HepG2 (cell line): Measurements from ENCODE around the gene VRK3. TPM values are rescaled to one million over a fixed set of nuclear protein-coding genes. Genes with fewer than 3 reads are reported as not detected.

ENCODE experiments used
- ATAC-seq: fragments of 200-7000 bp; cut with Tn5 transposase; 3 replicates; pipeline ENCODE4 v1.9.1; 2020; ENCODE audit warnings: mild to moderate bottlenecking, moderate library complexity
- BruUV-seq: library from RNA; stranded (reverse); fragments of 400-500 nt; replicated peaks from 2 replicates; lab custom pipeline; 2021; lab: Mats Ljungman, UMichigan
- CTCF ChIA-PET: fragments of 300-600 bp; formaldehyde crosslinking; extraction: SDS; loops from one replicate; lab custom pipeline; 2021; ENCODE audit warnings: low total read pairs, inconsistent platforms, low intra/inter-chr PET ratio; lab: Yijun Ruan, JAX
- POLR2A ChIA-PET: fragments of 350-600 bp; sonication (Branson Sonifier 250); formaldehyde crosslinking; loops from one replicate; lab custom pipeline; 2020; ENCODE audit warnings: antibody characterized with exemption, inconsistent platforms; lab: Yijun Ruan, JAX
- DNase-seq: peaks from one replicate; pipeline ENCODE4 v3.0.0-alpha.2; 2015; ENCODE audit warnings: low spot score
- FAIRE-seq: peaks from 3 replicates; lab custom pipeline; 2011; peaks lifted over from hg19 to GRCh38; lab: Jason Lieb, UNC
- H2AFZ ChIP-seq: one replicate; pipeline ENCODE4 v1.6.1; 2011; ENCODE audit warnings: low read length, inconsistent platforms
- H3K27ac ChIP-seq: fragments of 300-600 bp; 3 replicates; pipeline ENCODE4 v1.8.0; 2011; ENCODE audit warnings: mixed run types, mild to moderate bottlenecking, mixed read lengths, low read length, inconsistent platforms; ENCODE audit not compliant: insufficient read depth; ENCODE audit errors: extremely low read length
- H3K27me3 ChIP-seq, 2 experiments: fragments of 200-600 bp in 1 of 2; 2 replicates in 1 of 2; 3 replicates in 1 of 2; pipeline versions ENCODE4 v1.6.0 to v1.8.0; 2011; ENCODE audit warnings: low read length in 2 of 2, mild to moderate bottlenecking in 2 of 2, moderate library complexity in 2 of 2, inconsistent platforms in 1 of 2; ENCODE audit not compliant: insufficient read depth in 2 of 2, control insufficient read depth in 1 of 2
- H3K36me3 ChIP-seq, 2 experiments: fragments of 200-600 bp in 1 of 2; replicated peaks in 1 of 2; 2 replicates in 1 of 2; 3 replicates in 1 of 2; pipeline versions ENCODE4 v1.5.1 to v1.8.0; 2011; ENCODE audit warnings: low read length in 2 of 2, inconsistent platforms in 1 of 2; ENCODE audit not compliant: insufficient read depth in 2 of 2, control insufficient read depth in 1 of 2
- H3K4me1 ChIP-seq: 2 replicates; pipeline ENCODE4 v1.5.1; 2012; ENCODE audit warnings: low read length, inconsistent platforms; ENCODE audit not compliant: insufficient read depth
- H3K4me2 ChIP-seq: 2 replicates; pipeline ENCODE4 v1.6.0; 2011; ENCODE audit warnings: low read depth, low read length, inconsistent platforms
- H3K4me3 ChIP-seq, 3 experiments: fragments of 200-600 bp in 1 of 3; sonication (generic), shearing (Covaris generic) in 1 of 3; replicated peaks in 1 of 3; 2 replicates each; pipeline ENCODE4 v1.5.1; 2011 to 2016; ENCODE audit warnings: low read length in 3 of 3, inconsistent platforms in 2 of 3, low read depth in 2 of 3, mild to moderate bottlenecking in 2 of 3, control low read depth in 1 of 3, mixed read lengths in 1 of 3; ENCODE audit not compliant: insufficient read depth in 1 of 3
- H3K79me2 ChIP-seq: one replicate; pipeline ENCODE4 v1.6.1; 2011; ENCODE audit warnings: low read length, inconsistent platforms; ENCODE audit not compliant: insufficient read depth
- H3K9ac ChIP-seq: 2 replicates; pipeline ENCODE4 v1.6.0; 2011; ENCODE audit warnings: mild to moderate bottlenecking, low read depth, low read length, inconsistent platforms; ENCODE audit not compliant: insufficient read depth
- H3K9me3 ChIP-seq: 2 replicates; pipeline ENCODE4 v1.5.1; 2012; ENCODE audit warnings: mild to moderate bottlenecking, low read length
- H4K20me1 ChIP-seq: 2 replicates; pipeline ENCODE4 v1.6.0; 2011; ENCODE audit warnings: inconsistent platforms, mild to moderate bottlenecking, low read length, moderate library complexity; ENCODE audit not compliant: insufficient read depth
- KDM3A ChIP-seq: IDR thresholded peaks from 2 replicates; pipeline ENCODE4 v1.6.1; 2018; ENCODE audit warnings: low read depth, missing compliant biosample characterization
- NR2F1 ChIP-seq, 2 experiments: fragments of 450-650 bp in 1 of 2; formaldehyde crosslinking in 1 of 2; IDR thresholded peaks; 2 replicates each; pipeline versions ENCODE4 v1.5.0 to v1.6.1; 2016 to 2020; ENCODE audit warnings: mild to moderate bottlenecking in 1 of 2, missing compliant biosample characterization in 1 of 2, missing genetic modification reagents in 1 of 2, moderate library complexity in 1 of 2
- WGBS: methylation state at CpG from one replicate; pipeline ENCODE4 v1.1.6; 2017; ENCODE audit warnings: low lambda C conversion rate; 5-methylcytosine and 5-hydroxymethylcytosine counted together
- in situ Hi-C: cut with HindIII; loops from 2 replicates; pipeline ENCODE4 v1.10.0; 2017; ENCODE audit warnings: low pct_unique_long_range_greater_than_20kb; ENCODE audit not compliant: extremely low pct_ligation_motif_present
- intact Hi-C: fragments of 100-400 bp; cut with micrococcal nuclease; formaldehyde crosslinking; loops from one replicate; pipeline ENCODE4 v1.10.0; 2022; ENCODE audit not compliant: unreplicated experiment
- polyA plus RNA-seq, 8 experiments: library from polyadenylated mRNA; depleted of rRNA in 3 of 8; stranded (reverse) in 7 of 8; unstranded in 1 of 8; fragments of >200 nt; fragmentation: Illumina TruSeq in 4 of 8; extraction: Trizol in 4 of 8; gene quantifications; 2 replicates each; pipeline versions ENCODE4 v1.2.1 to v1.2.3, GENCODE V29; 2011 to 2016; ENCODE audit warnings: low read depth in 4 of 8, missing spikeins in 1 of 8, mixed read lengths in 1 of 8; ENCODE audit not compliant: insufficient read depth in 1 of 8
- total RNA-seq, 5 experiments: library from RNA; depleted of rRNA; stranded (reverse); fragments of >200 nt; fragmentation: Illumina TruSeq; extraction: Trizol; gene quantifications; 2 replicates each; pipeline ENCODE4 v1.2.3, GENCODE V29; 2016; ENCODE audit warnings: low read depth in 1 of 5
- TF ChIP-seq, protein P1 (sequence below): IDR thresholded peaks from 2 replicates; pipeline ENCODE4 v1.6.1; 2016; ENCODE audit warnings: missing genetic modification reagents, missing compliant biosample characterization
- TF ChIP-seq, protein P2 (sequence below): fragments of 450-650 bp; IDR thresholded peaks from 2 replicates; pipeline ENCODE4 v1.6.1; 2017; ENCODE audit warnings: mild to moderate bottlenecking
- TF ChIP-seq, protein P3 (sequence below): sonication (generic); formaldehyde crosslinking; IDR thresholded peaks from 2 replicates; pipeline ENCODE4 v1.8.0; 2022; ENCODE audit warnings: mild to moderate bottlenecking, missing genetic modification reagents, borderline replicate concordance

The VRK3 gene
- total and polyA plus RNA-seq, 2 of the 13 experiments (the other 11 are each of a cell fraction or from before 2014, with no cell fraction given): 23.8 to 28.3 TPM

DNA sequence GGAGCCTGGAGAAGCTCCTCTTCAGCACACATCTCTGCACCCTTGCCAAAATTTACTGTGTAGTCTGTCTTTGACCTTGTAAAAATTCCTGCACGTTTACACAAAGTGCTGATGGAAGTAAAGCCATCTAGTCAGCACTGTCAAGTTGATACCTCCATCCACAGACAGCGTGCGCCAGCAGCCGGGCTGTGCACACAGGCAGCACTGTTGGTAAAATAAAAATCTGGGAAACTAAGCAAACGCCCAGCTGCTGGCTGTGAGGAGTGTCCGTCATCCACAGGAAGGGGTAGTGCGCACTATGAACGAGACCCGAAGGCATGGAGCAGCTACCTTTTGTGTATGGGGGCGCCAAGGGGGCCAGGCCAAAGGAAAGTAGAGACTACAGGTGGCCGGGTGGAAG lies 46.8 kb downstream of the VRK3 start:
- no TSS peak for BruUV-seq
- POLR2A ChIA-PET: no interaction called here
- Histone ChIP-seq H3K4me3 (no peak overlapping the region), H3K9ac (no peak overlapping the region), H4K20me1 (0 out of 2 replicates have a peak, but pooled peaks cover 3% of the 10 kb centered on the region), H3K9me3 (no peaks in the 10 kb centered on the region), H3K36me3 (peaks cover 0 to 1% of the 10 kb centered on the region in 2 experiments; a peak in 1 of 5 replicates), H3K27ac (no peak overlapping the region), H2AFZ (no peak overlapping the region), H3K4me2 (no peak overlapping the region), H3K27me3 (no peaks in the 10 kb centered on the region), H3K79me2 (no peaks in the 10 kb centered on the region), H3K4me1 (no peaks in the 10 kb centered on the region)
- no peak for ATAC-seq
- no peak for FAIRE-seq
- CTCF ChIA-PET: no interaction called here
- TF ChIP-seq, protein P1, sequence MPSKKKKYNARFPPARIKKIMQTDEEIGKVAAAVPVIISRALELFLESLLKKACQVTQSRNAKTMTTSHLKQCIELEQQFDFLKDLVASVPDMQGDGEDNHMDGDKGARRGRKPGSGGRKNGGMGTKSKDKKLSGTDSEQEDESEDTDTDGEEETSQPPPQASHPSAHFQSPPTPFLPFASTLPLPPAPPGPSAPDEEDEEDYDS (CRISPR knock-in tag): no peak
- TF ChIP-seq, protein P2, sequence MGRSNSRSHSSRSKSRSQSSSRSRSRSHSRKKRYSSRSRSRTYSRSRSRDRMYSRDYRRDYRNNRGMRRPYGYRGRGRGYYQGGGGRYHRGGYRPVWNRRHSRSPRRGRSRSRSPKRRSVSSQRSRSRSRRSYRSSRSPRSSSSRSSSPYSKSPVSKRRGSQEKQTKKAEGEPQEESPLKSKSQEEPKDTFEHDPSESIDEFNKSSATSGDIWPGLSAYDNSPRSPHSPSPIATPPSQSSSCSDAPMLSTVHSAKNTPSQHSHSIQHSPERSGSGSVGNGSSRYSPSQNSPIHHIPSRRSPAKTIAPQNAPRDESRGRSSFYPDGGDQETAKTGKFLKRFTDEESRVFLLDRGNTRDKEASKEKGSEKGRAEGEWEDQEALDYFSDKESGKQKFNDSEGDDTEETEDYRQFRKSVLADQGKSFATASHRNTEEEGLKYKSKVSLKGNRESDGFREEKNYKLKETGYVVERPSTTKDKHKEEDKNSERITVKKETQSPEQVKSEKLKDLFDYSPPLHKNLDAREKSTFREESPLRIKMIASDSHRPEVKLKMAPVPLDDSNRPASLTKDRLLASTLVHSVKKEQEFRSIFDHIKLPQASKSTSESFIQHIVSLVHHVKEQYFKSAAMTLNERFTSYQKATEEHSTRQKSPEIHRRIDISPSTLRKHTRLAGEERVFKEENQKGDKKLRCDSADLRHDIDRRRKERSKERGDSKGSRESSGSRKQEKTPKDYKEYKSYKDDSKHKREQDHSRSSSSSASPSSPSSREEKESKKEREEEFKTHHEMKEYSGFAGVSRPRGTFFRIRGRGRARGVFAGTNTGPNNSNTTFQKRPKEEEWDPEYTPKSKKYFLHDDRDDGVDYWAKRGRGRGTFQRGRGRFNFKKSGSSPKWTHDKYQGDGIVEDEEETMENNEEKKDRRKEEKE: no peak
- TF ChIP-seq NR2F1 (CRISPR knock-in tag; IDR thresholded peaks at IDR 0.05): no peak
- TF ChIP-seq, protein P3, sequence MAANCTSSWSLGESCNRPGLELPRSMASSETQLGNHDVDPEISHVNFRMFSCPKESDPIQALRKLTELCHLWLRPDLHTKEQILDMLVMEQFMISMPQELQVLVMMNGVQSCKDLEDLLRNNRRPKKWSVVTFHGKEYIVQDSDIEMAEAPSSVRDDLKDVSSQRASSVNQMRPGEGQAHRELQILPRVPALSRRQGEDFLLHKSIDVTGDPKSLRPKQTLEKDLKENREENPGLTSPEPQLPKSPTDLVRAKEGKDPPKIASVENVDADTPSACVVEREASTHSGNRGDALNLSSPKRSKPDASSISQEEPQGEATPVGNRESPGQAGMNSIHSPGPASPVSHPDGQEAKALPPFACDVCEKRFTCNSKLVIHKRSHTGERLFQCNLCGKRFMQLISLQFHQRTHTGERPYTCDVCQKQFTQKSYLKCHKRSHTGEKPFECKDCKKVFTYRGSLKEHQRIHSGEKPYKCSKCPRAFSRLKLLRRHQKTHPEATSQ (CRISPR knock-in tag): no peak
- TF ChIP-seq KDM3A (CRISPR knock-in tag): no peak
- DNase-seq: no peak
- WGBS: 84% methylated on average over 11 of the region's 11 CpGs
- in situ Hi-C loops (loop anchor here (5.0 kb wide), 1 partner anchor 41 kb away; no protein-coding TSS in a partner anchor), intact Hi-C loops (no loop called here)
